Coronary artery (tissue), 2 donors: ENCODE data around the gene ZNF609.

ENCODE experiments used
- DNase-seq: peaks from one replicate; pipeline ENCODE4 v3.0.0-alpha.2; 2017; ENCODE audit warnings: low spot score
- H3K27ac ChIP-seq, 2 donors: fragments of 200-600 bp; sonication (generic); one replicate each; pipeline ENCODE4 v1.5.1; 2016 to 2019
- H3K4me3 ChIP-seq: fragments of 200-600 bp; sonication (generic); 2 replicates; pipeline ENCODE4 v1.5.1; 2016; ENCODE audit warnings: mild to moderate bottlenecking, moderate library complexity
- CTCF ChIP-seq: fragments of 200-600 bp; sonication (generic); IDR thresholded peaks from one replicate; pipeline ENCODE4 v1.5.1; 2019; ENCODE audit warnings: antibody characterized with exemption

The ZNF609 gene

GRCh38 chr15:64731805-64732151 is 271.4 kb downstream of the ZNF609 start:
- H3K27ac ChIP-seq, result no peak overlapping the region
- H3K4me3 ChIP-seq, result no peak overlapping the region
- no peak for DNase-seq
- TF ChIP-seq CTCF, result no peak

GRCh38 chr15:64732156-64732860 is 271.9 kb downstream of the ZNF609 start:
- TF ChIP-seq CTCF, result no peak
- H3K4me3 ChIP-seq, result no peak overlapping the region
- no peak overlapping the region for H3K27ac ChIP-seq
- no peak for DNase-seq
